Stimulated activated CD4-positive, alpha-beta T cell treated with anti-CD3 and anti-CD28 coated beads, Interleukin-2, amount 100 ng/mL, for 24 hours (primary cell): ENCODE data around the gene G6PC1.

Source experiments
- DNase-seq, 2 donors: peaks; one replicate each; pipeline ENCODE4 v3.0.0-alpha.2; 2020

Gene G6PC1

GRCh38 chr17:42946812-42947211, 46.2 kb downstream of the G6PC1 start:
- DNase-seq, result no peak

- DNase-seq, result no peak
Measured at GRCh38 chr17:42950044-42950783, 49.6 kb downstream of the G6PC1 start.
